Type B pancreatic cell (in vitro differentiated cells): Measurements from ENCODE around the gene BNC2. TPM values are rescaled to one million over a fixed set of nuclear protein-coding genes. Genes with fewer than 3 reads are reported as not detected.

ENCODE experiments used
- DNase-seq: peaks from one replicate; pipeline ENCODE4 v3.0.0; 2021; ENCODE audit warnings: mixed read lengths; ENCODE audit not compliant: unreplicated experiment; ENCODE audit errors: extremely low spot score
- H3K27ac Mint-ChIP-seq: 2 replicates; pipeline ENCODE4 v1.8.0; 2021; ENCODE audit warnings: mild to moderate bottlenecking, mixed read lengths
- H3K27me3 Mint-ChIP-seq: 2 replicates; pipeline ENCODE4 v1.8.0; 2021; ENCODE audit warnings: mixed read lengths
- H3K36me3 Mint-ChIP-seq: 2 replicates; pipeline ENCODE4 v1.8.0; 2021; ENCODE audit warnings: mixed read lengths
- H3K4me1 Mint-ChIP-seq: one replicate; pipeline ENCODE4 v1.8.0; 2021; ENCODE audit warnings: mixed read lengths; ENCODE audit not compliant: unreplicated experiment
- H3K4me3 Mint-ChIP-seq: 2 replicates; pipeline ENCODE4 v1.8.0; 2021; ENCODE audit warnings: mild to moderate bottlenecking, mixed read lengths
- H3K9me3 Mint-ChIP-seq: 2 replicates; pipeline ENCODE4 v1.8.0; 2021; ENCODE audit warnings: mixed read lengths
- CTCF ChIP-seq: fragments of 200-600 bp; sonication (generic); conservative IDR thresholded peaks from 2 replicates; pipeline ENCODE4 v1.5.0; 2021; ENCODE audit warnings: antibody characterized with exemption, mild to moderate bottlenecking
- total RNA-seq: library from RNA; stranded (reverse); gene quantifications from 2 replicates; pipeline ENCODE4 v1.2.1, GENCODE V29; 2021; ENCODE audit warnings: low replicate concordance

BNC2 gene
- total RNA-seq, 1 donor from 2014 or later: 80.9 TPM

GRCh38 chr9:16675131-16675530 lies 195.3 kb downstream of the BNC2 start:
- Mint-ChIP-seq H3K36me3 (no peaks in the 10 kb centered on the region), H3K4me3 (no peak overlapping the region), H3K27me3 (no peaks in the 10 kb centered on the region), H3K4me1 (peaks cover 55% of the 10 kb centered on the region), H3K27ac (no peak overlapping the region), H3K9me3 (no peaks in the 10 kb centered on the region)
- TF ChIP-seq CTCF: no peak
- DNase-seq: no peak

- no peaks in the 10 kb centered on the region for H3K27me3 Mint-ChIP-seq
- DNase-seq: no peak
- no peaks in the 10 kb centered on the region for H3K36me3 Mint-ChIP-seq
- H3K9me3 Mint-ChIP-seq: no peaks in the 10 kb centered on the region
- TF ChIP-seq CTCF: no peak
- H3K4me1 Mint-ChIP-seq: peaks cover 51% of the 10 kb centered on the region
- H3K4me3 Mint-ChIP-seq: no peak overlapping the region
- H3K27ac Mint-ChIP-seq: no peak overlapping the region
These were observed 197.3 kb downstream of the BNC2 start for GRCh38 chr9:16673171-16673570.

- Mint-ChIP-seq H3K27ac (no peak overlapping the region), H3K4me1 (peaks cover 53% of the 10 kb centered on the region)
- TF ChIP-seq CTCF: no peak
These were observed 198.0 kb downstream of the BNC2 start for GRCh38 chr9:16672501-16672900.

GRCh38 chr9:16671591-16672137 lies 198.8 kb downstream of the BNC2 start:
- no peak for TF ChIP-seq CTCF
- Mint-ChIP-seq H3K4me1 (peaks cover 55% of the 10 kb centered on the region), H3K27ac (no peak overlapping the region), H3K36me3 (no peaks in the 10 kb centered on the region), H3K4me3 (no peak overlapping the region), H3K9me3 (no peaks in the 10 kb centered on the region), H3K27me3 (no peaks in the 10 kb centered on the region)
- no peak for DNase-seq

More at GRCh38 chr9:16672501-16672900, 198.0 kb downstream of the BNC2 start:
- Mint-ChIP-seq H3K9me3 (no peaks in the 10 kb centered on the region), H3K27me3 (no peaks in the 10 kb centered on the region), H3K36me3 (no peaks in the 10 kb centered on the region), H3K4me3 (no peak overlapping the region)
- DNase-seq: no peak

GRCh38 chr9:16670791-16671190 lies 199.7 kb downstream of the BNC2 start:
- peaks cover 52% of the 10 kb centered on the region for H3K4me1 Mint-ChIP-seq

More at GRCh38 chr9:16670791-16671190, 199.7 kb downstream of the BNC2 start:
- Mint-ChIP-seq H3K27me3 (no peaks in the 10 kb centered on the region), H3K36me3 (no peaks in the 10 kb centered on the region), H3K9me3 (no peaks in the 10 kb centered on the region), H3K27ac (no peak overlapping the region), H3K4me3 (no peak overlapping the region)
- no peak for DNase-seq
- TF ChIP-seq CTCF: no peak
